HFFc6 (cell line): Measurements from ENCODE around the gene INPP4B. TPM values are rescaled to one million over a fixed set of nuclear protein-coding genes. Genes with fewer than 3 reads are reported as not detected.
A peak's percentile ranks its signal among the peaks of the same experiment; 100 is the strongest.

Experiments used
- DNase-seq: peaks from one replicate; pipeline ENCODE4 v3.0.0-alpha.2; 2018
- H3K27ac Mint-ChIP-seq: 2 replicates; pipeline ENCODE4 v1.8.0; 2020; ENCODE audit warnings: mild to moderate bottlenecking, mixed read lengths
- H3K27me3 Mint-ChIP-seq: 2 replicates; pipeline ENCODE4 v1.8.0; 2021; ENCODE audit warnings: mild to moderate bottlenecking, moderate library complexity, mixed read lengths; ENCODE audit not compliant: insufficient read depth
- H3K36me3 Mint-ChIP-seq: 2 replicates; pipeline ENCODE4 v1.8.0; 2021; ENCODE audit warnings: low read depth, mixed read lengths
- H3K4me1 Mint-ChIP-seq: 2 replicates; pipeline ENCODE4 v1.8.0; 2020; ENCODE audit warnings: low read depth, mixed read lengths
- H3K4me3 Mint-ChIP-seq: 2 replicates; pipeline ENCODE4 v1.8.0; 2020; ENCODE audit warnings: mild to moderate bottlenecking, moderate library complexity, mixed read lengths
- H3K9me3 Mint-ChIP-seq: 2 replicates; pipeline ENCODE4 v1.8.0; 2020; ENCODE audit warnings: mild to moderate bottlenecking, mixed read lengths
- total RNA-seq, 6 experiments: library from RNA; stranded (reverse); fragmentation: NEBNext Ultra II Directional; extraction: Animal tissue kit (Norgen Biotek cat#: 25700); gene quantifications; 2 replicates in 1 of 6; 3 replicates in 5 of 6; pipeline ENCODE4 v1.2.3, GENCODE V29; 2021
- TF ChIP-seq, protein P1 (sequence below): fragments of 200-600 bp; sonication (generic); IDR thresholded peaks from 2 replicates; pipeline ENCODE4 v1.5.0; 2021; ENCODE audit warnings: antibody characterized with exemption, mild to moderate bottlenecking

The INPP4B gene
- total RNA-seq, 6 experiments from 2014 or later, result 36.1 to 48.9 (median 40.1) TPM

DNA sequence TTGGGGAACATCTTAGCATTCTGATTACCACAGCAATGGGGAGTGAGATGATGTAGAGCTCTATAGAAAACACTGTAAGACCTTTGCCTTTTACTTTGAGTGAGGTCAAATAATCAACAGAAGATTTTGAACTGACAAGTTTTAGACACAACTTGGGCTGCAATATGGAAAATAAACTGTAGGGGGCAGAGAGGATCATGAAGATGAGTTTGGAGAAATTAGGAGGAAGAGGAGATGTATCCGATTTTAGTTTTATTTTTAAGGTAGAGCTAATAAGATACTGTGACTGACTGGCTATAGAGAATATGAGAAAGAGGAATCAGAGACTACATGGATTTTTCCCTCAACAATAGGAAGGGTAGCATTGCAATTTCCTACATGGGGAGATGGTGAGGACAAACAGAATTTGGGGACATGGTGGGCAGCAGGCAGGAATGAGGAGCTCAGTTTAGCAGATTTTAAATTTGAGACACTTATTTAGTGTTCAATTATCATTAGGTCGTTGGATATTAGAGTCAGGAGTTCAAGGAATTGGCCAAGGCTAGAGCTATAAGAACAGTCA lies 563.1 kb downstream of the INPP4B start:
- TF ChIP-seq, protein P1, sequence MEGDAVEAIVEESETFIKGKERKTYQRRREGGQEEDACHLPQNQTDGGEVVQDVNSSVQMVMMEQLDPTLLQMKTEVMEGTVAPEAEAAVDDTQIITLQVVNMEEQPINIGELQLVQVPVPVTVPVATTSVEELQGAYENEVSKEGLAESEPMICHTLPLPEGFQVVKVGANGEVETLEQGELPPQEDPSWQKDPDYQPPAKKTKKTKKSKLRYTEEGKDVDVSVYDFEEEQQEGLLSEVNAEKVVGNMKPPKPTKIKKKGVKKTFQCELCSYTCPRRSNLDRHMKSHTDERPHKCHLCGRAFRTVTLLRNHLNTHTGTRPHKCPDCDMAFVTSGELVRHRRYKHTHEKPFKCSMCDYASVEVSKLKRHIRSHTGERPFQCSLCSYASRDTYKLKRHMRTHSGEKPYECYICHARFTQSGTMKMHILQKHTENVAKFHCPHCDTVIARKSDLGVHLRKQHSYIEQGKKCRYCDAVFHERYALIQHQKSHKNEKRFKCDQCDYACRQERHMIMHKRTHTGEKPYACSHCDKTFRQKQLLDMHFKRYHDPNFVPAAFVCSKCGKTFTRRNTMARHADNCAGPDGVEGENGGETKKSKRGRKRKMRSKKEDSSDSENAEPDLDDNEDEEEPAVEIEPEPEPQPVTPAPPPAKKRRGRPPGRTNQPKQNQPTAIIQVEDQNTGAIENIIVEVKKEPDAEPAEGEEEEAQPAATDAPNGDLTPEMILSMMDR, result peak; percentile 80
- Mint-ChIP-seq H3K4me1 (peaks cover 15% of the 10 kb centered on the region), H3K36me3 (peaks cover 6% of the 10 kb centered on the region; the same call in 1 of the 2 replicates)

DNA sequence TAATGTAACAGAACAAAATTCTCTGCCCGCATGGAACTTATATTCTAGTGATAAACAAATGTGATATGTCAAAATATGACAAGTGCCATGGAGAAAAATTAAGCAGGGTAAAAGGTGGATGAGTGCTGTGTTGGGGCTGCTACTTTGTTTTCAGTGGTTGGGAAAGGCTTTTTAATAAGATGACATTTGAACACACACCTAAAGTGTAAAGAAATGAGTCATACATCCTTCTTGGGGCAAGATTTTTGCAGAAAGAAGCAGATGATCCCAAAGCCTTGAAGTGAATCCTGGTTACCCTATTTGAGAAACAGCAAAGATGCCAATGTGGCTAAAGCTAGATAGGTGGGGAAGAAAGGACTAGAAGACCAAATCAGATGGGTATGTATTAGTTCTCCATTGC lies 564.1 kb downstream of the INPP4B start:
- H3K27ac Mint-ChIP-seq, result no peak overlapping the region
- H3K4me1 Mint-ChIP-seq, result peaks cover 24% of the 10 kb centered on the region
- no peaks in the 10 kb centered on the region for H3K27me3 Mint-ChIP-seq
- H3K36me3 Mint-ChIP-seq, result peaks cover 14% of the 10 kb centered on the region; the same call in 1 of the 2 replicates
- DNase-seq, result no peak
- H3K9me3 Mint-ChIP-seq, result no peaks in the 10 kb centered on the region
- no peak overlapping the region for H3K4me3 Mint-ChIP-seq
- TF ChIP-seq, protein P1, result no peak

More for the DNA sequence above, 563.1 kb downstream of the INPP4B start:
- no peak overlapping the region for H3K27ac Mint-ChIP-seq
- no peak overlapping the region for H3K4me3 Mint-ChIP-seq
- no peaks in the 10 kb centered on the region for H3K27me3 Mint-ChIP-seq
- DNase-seq, result no peak
- H3K9me3 Mint-ChIP-seq, result no peaks in the 10 kb centered on the region

DNA sequence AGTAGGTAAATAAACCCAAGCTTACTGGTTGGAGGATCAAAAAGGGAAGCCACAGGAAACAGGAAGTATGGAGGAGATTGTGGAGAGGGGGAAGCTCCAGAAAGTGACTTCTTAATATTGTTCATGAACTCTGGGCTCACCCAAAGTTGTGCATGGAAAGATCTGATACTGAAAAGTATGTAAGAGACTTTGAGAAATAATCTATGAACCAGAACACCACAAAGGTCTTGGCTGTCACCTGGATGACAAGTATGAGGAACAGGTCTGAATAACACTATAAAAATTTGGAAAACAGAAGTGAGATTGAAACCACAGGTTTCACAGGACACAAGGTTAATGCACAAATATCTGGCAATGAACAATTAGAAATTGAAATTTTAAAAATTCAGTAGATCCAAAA lies 567.4 kb downstream of the INPP4B start:
- Mint-ChIP-seq H3K9me3 (no peaks in the 10 kb centered on the region), H3K4me1 (peaks cover 58% of the 10 kb centered on the region), H3K27ac (peak overlapping the region; percentile 55; the same call in 1 of the 2 replicates), H3K27me3 (no peaks in the 10 kb centered on the region), H3K36me3 (peaks cover 23% of the 10 kb centered on the region), H3K4me3 (no peak overlapping the region)
- DNase-seq, result no peak
- TF ChIP-seq, protein P1, result no peak

DNA sequence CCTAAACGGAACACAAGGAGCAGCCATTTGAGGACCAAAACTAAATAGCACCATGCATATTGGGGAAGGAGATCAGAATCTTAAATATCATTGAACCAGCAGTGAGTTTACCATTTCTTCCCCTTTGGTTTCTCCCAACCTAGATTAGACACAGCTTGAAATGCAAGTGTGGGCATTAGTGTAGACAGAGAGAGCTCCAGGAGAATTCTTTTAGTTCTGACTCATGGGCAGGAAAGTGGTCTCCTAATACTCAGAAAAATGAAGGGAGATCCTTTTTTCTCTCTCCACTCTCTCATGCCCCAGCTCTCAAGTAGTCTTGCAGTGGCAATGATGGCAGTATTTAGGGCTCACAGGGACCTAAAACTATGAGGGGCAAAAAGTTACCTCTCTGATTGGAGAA lies 567.9 kb downstream of the INPP4B start:
- Mint-ChIP-seq H3K27ac (peak overlapping the region; percentile 55; the same call in 1 of the 2 replicates), H3K36me3 (peaks cover 23% of the 10 kb centered on the region), H3K4me3 (no peak overlapping the region), H3K27me3 (no peaks in the 10 kb centered on the region), H3K4me1 (peaks cover 63% of the 10 kb centered on the region), H3K9me3 (no peaks in the 10 kb centered on the region)
- TF ChIP-seq, protein P1, result no peak
- peak; percentile 26 for DNase-seq

DNA sequence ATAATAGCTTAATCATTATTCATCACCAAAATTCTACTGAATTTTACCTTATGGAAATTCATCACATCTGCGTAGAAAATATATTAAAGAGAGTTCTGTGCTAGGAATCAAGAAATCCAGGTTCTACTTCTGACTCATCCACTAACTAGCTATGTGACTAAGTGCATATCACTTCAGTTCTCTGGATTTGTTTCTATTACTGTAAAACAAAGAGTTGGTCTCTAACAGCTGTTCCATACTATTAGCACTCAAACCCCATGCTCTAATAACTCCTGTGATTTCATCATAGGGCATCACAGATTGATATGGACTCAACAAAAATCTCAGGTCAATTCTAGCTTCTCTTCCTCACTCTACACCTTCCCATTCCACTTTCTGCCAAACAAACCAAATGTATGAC lies 572.0 kb downstream of the INPP4B start:
- H3K9me3 Mint-ChIP-seq, result no peaks in the 10 kb centered on the region
- H3K27me3 Mint-ChIP-seq, result no peaks in the 10 kb centered on the region
- peak; percentile 62 for DNase-seq
- H3K4me1 Mint-ChIP-seq, result peaks cover 74% of the 10 kb centered on the region
- no peak overlapping the region for H3K4me3 Mint-ChIP-seq
- TF ChIP-seq, protein P1, result no peak
- H3K36me3 Mint-ChIP-seq, result peaks cover 45% of the 10 kb centered on the region
- H3K27ac Mint-ChIP-seq, result peak overlapping the region; percentile 82
